GM19467 (cell line): ENCODE results near the gene KIF2C.

Source experiments
- ATAC-seq: cut with Tn5 transposase; IDR thresholded peaks from one replicate; pipeline ENCODE4 v1.9.1; 2021; ENCODE audit warnings: mild to moderate bottlenecking, moderate library complexity; ENCODE audit not compliant: unreplicated experiment

Gene KIF2C

GRCh38 chr1:44775078-44775929 is 35.7 kb downstream of the KIF2C start, which contains the start of gene RPS8:
RPS8 (plus strand) TSS chr1:44775540; CDS start chr1:44775597, 57 bp downstream.
- peak; percentile 73 for ATAC-seq

- ATAC-seq: no peak
These were observed 36.5 kb downstream of the KIF2C start for GRCh38 chr1:44775930-44776729.

- ATAC-seq: no peak
These were observed 37.1 kb downstream of the KIF2C start for GRCh38 chr1:44776730-44777068.

DNA sequence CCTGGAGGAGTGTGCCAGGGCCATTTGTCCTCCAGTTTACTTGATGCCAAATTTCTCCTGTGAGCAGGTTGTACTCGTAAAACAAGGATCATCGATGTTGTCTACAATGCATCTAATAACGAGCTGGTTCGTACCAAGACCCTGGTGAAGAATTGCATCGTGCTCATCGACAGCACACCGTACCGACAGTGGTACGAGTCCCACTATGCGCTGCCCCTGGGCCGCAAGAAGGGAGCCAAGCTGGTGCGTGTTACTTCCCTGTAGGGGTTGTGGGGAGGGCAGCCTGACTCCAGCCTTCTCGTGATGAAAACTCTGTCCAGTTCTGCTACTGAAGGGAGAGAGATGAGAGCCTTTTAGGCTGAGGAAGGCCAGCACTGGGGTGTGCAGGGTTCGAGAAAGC is 37.9 kb downstream of the KIF2C start:
- ATAC-seq: no peak

GRCh38 chr1:44777969-44778635 is 38.5 kb downstream of the KIF2C start:
- ATAC-seq: no peak

DNA sequence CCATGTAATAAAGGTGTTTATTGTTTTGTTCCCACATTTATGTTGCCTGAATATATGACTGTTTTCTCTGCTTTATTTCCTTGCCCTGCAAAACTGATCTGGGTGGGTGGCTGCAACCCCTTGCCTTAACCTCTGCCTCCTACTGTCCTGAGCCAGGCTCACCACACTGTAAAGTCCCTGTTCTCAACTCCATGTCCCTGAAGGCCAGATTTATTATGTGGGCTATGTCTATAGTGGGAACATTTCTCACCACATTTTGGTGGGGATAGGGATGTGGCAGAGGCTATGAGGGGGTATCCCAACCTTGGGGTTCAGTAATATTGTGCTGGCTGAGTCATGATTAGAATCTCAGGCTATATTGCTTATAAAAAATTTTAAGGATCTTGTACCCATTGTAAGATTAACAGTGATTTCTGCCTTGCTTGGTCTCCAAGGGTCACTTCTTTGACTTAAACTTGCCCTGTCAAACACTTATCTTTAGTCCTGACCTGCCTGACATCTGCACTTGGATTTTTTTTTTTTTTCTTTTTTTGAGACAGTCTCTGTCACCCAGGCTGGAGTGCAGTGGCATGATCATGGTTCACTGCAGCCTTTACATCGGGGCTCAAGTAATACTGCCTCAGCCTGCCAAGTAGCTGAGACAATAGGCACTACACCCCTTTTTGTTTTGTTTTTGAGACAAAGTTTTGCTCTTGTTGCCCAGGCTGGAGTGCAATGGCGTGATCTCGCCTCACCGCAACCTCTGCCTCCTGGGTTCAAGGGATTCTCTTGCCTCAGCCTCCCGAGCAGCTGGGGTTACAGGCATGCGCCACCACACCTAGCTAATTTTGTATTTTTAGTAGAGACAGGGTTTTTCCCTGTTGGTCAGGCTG is 39.3 kb downstream of the KIF2C start:
- no peak for ATAC-seq

GRCh38 chr1:44780583-44781121 is 41.0 kb downstream of the KIF2C start:
- ATAC-seq: no peak

DNA sequence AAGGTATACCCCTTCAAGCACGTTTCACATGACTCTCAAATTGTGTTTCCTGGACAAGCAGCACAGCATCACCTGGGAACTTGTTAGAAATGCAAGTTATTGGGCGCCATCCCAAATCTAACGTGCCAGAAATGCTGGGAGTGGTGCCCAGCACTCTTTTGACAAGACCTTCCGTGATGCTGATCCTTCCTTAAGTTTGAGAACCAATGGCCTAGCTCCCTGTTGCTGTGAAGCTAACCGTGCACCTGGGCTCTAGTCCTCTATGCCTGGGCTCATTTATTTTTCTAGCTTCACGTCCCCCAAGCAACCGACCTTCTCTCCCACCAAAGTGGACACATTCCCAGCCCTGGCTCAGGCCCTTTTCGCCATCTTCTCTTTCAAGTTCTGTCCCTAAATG is 44.1 kb downstream of the KIF2C start:
- no peak for ATAC-seq

DNA sequence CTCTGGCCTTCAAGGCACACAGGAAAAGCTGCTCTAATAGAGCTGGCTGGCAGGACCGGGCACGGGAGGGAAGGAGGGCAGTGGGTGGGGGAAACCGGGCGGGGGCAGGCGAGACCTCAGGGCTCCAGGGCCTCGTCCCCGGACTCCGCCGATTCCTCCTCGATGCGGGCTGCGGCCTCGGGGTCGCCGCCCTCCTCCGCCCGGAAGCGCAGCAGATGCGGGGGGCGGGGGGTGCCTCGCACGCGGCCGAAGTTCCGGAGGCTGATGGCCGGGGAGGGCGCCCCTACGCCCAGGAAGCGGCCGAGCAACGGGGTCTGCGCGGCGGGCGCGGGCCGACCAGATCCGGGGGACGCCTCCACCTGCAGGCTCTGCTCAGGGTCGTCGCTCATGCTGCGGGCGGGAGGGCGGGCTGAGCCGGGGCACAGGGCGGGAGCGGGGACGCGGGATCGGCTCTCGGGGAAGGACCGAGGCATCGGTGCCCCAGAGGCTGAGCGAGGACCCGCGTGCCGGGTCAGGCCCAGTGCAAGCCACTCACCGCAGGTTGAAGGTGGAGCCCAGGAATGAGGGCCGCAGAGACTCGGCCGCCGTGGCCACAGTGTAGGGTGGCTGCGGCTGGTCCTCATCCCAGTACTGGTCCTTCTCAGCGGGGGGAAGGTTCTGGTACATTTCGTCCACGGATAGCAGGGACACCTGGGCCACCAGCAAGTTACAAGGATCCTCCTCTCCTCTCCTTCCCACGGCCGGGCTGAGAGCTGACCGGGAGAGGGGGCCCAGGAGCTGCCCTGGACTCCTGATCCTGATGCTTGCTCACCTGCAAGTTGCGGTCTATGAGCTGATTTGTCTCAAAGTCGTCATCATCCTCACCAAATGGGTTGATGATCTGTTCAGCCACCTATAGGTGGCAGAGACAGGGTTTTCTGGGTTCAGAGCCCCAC is 44.7 kb downstream of the KIF2C start:
- no peak for ATAC-seq

- no peak for ATAC-seq
These were observed 45.4 kb downstream of the KIF2C start for GRCh38 chr1:44785029-44785380.

DNA sequence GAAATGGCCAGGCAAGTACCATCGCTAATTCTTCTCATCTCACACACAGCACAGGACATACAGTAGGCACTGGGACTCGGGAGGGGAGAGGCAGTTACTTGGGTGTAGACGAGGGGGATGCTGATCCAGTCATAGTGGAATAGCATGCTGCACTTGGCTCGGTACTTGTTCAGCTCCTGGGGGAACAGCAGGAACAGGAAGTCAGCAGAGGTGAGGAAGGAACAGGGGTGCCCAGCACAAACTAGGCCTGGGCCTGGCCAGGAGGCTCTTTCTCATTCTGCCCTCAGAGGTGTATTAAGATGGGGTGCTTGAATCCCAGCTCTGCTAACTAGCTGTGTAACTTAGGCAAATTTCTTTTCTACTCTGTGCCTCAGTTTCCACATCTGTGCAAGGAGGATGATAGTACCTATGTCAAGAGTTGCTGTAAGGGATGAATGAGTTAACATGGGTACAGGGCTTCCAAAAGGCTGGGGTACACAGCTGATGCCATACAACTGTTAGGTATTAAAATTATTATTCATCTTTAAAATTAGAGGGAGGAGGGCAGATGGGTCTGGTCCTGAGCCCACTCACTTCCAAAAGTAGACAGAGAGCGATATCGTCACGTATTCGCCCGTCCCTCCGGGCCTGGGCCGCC is 46.0 kb downstream of the KIF2C start:
- ATAC-seq: no peak

DNA sequence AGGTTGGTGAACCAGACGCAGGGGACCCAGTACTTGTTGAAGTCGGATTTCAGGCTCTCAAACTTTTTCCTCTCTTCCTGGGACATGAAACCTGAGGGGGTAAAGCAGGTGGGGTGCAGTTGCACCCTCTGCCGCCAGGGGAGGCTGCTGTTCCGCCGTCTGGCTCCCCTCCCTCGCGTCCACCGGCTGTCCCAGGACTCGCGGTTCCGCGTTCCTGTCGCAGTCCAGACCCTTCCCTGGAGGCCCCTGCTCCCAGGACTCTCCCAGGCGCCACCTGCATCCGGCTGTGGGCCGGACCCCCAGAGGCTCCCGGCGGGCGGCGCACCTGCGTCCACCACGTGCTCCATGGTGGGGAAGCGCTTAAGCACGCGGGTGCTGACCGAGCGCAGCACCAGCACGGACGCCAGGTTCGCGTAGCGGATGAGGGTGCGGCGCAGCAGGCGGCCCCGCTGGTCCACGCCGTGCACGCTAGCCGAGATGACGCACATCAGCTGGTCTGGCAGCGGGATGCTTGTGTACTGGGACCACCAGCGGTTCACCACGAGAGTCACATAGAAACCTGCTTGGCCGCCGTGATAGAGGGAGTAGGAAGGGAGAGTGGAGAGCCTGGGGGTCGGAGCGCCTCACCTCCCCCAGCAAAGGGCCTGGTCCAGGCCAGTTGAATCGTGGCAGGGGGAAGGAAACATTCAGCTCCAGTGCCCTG is 46.7 kb downstream of the KIF2C start:
- ATAC-seq: peak; percentile 52

DNA sequence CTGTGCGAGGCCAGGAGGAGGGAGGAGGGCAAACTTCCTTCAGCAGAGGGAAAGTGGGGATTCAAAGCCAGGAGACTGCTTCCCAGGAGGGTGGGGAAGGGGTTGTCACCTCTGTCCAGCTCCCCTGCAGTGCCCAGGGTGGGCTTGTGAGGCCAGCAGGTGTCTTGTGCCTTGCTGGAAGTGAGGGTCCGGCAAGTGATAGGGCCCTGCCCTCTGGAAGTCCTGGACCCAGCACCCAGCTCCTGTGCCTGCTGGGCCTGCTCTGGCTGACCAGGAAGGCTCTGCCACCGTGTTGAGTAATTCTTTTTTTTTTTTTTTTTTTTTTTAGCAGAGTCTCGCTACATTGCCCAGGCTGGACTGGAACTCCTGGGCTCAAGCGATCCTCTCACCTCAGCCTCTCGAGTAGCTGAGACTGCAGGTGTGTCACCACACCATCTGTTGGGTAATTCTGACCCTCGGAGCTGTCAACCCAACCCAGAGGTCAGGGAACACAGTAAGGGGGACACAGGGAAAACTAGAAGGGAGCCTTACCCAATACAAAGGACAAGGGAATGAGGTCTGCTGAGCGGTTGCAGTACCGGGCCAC is 47.3 kb downstream of the KIF2C start:
- no peak for ATAC-seq

GRCh38 chr1:44787506-44787905 is 47.9 kb downstream of the KIF2C start:
- no peak for ATAC-seq

DNA sequence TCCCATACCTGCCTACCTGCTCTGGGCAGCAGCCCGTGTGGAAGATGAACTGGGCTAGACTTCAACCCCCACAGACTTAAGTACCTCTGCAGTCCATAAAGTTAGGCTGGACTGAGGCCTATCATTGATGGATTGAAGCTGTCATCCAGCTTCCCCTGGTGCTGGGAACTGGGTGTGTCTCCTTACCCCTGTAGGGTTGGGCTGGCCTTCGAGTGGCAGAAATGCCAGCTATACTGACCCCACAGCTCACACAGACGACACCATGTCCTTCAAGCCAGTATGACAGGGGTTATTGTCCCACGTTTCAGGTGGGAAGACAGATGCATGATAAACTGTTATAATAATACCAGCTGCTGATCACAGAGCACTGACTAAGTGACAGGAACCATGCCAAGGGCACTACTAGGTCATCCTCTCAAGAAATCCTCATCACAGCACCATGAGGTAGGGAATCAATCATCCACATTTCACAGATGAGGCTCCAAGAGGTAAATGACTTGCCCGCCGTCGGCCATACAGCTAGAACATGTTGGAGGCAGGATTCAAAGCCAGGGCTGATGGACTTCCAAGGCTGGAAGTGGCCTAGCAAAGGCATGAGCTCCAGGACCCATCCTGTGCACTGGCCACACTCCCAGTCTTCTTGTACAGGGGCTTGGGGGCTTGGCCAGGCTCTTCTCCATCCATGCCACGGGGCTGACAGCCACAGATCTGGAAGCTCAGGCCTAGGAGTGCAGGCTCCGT is 48.7 kb downstream of the KIF2C start, which contains the start of gene BEST4:
Gene BEST4, minus strand, starts transcription at position 51 of the 741 bp plus-strand sequence. CDS start 465 bp downstream, outside the sequence.
- no peak for ATAC-seq

- no peak for ATAC-seq
These were observed 51.5 kb downstream of the KIF2C start for GRCh38 chr1:44790968-44791801.
